ENCODE measurements around the gene BTBD9.

The BTBD9 gene

GRCh38 chr6:38176797-38177751, 462.7 kb downstream of the BTBD9 start:
- DNase-seq (ENCODE audit: low spot score) = no peak

GRCh38 chr6:38175786-38176185, 463.9 kb downstream of the BTBD9 start:
- no peak for DNase-seq (ENCODE audit: low spot score)

DNA sequence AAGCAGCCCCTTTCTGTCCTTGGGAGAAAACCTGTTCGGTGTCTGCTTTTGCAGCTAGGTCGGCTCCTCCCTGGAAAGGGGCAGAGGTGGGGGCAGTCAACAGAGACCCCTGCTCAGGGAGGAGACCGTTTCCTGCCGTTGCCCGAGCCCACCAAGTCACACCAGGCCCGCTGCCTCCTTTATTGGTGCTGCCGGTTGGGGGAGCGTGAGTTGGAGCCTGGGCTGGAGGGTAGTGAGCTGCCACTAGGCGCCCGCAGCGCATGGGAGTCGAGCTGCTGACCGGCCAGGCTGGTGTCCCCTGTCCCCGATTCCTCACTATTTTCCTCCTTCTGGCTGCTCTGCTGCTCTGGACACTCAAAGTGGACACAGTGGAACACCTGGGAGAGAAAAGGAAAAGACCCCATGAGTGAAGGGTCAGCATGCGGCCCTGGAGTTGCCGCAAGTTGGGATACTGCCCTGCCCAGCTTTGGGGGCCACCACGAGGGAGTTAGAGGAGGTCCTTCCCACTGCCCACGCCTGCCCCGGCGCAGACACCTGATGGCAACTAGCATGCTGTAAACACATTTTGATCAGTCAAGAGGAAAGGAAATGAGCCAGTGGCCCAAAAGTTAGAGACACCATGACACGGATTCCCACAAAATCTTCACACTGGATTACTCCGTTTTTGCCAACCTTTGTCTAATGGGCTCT, 464.8 kb downstream of the BTBD9 start:
- DNase-seq (ENCODE audit: low spot score) = no peak

DNA sequence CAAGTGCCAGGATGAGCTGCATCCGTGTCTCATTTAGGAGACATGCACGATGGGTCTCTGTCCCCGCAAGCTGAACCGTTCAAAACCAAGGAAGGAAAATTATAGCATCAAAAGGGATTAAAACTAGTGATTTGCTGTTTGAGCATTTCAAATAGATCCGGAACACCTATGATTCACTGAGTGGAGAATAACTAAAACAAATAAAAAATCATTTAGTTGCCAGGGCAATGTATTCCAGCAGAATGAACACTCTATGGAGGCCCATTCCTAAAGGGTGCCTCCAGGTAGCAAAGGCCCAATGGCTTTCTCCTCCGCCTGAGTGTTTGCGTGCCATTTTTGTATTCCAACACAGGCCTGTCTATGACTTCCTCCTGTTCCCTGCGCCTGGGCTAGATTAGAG, 465.4 kb downstream of the BTBD9 start:
- no peak for DNase-seq (ENCODE audit: low spot score)

- no peak for DNase-seq (ENCODE audit: low spot score)
Observed at GRCh38 chr6:38173909-38174308, 465.8 kb downstream of the BTBD9 start.

DNA sequence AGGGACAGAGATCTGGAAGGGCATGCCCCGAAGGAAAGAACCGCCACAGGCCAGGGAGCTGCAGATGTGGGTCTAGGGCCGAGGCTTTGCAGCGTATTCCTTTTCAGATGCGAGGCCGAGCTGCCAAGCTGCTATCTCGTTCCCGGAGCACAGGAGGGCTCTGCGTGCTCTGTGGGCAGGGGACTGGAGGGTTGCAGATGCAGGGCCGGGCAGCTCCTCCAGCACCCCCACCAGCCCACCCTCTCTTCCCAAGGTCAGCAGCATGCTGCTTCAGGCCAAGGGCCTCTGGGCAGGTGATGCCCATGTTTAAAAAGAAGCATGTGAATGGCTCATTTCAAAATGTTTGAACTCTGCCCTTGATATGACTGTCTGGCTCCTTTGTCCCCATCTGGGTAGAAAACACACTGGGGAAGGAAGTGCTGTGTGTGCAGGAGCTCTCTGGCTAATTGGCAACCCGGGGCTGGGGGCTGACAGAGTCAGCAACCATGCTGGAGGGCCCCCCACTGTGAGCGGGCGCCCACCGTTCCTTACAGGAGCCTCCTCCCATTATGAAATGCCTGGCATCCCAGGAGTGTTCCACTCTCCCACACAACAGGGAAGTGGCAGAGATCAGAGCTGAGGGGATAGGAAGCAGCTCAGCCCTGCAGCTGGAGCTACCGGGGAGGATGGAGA, 466.9 kb downstream of the BTBD9 start:
- no peak for DNase-seq (ENCODE audit: low spot score)

DNA sequence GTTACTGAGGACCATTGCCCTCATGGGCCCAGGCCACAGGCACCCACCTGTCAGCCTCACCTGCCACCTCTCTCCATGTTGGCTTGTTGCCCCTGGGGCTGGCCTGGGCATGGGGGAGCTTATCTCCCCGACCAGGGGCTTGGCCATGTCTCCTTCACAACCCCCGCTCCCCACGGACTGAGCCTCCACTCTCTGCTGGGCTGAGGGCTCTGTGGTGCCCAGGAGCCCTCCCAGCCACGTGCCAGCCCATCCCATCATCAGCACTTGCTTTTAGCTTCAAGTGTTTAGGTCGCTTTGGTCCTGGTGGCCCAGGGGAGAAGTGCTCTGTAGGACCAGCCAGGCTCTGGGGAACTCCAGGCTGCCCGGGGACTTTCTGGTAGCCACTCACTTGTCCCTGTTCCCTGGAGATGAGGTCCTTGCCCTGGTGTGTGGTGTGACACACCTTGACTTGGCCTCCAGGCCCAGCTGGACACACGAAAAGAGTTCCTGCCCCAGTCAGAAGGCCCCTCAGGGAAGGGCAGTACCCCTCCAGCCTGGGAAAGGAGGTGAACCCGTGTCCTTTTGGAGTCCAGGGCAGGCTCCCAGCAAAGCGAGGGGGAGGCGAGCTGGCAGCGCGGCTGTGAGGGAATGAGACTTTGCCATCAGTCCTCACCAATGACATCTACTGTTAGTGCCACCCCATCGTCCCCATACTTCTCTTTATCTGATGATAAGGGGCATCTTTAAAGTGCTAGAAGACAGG, 467.6 kb downstream of the BTBD9 start:
- DNase-seq (ENCODE audit: low spot score) = no peak

- DNase-seq (ENCODE audit: low spot score) = no peak
Observed at GRCh38 chr6:38170666-38171355, 468.9 kb downstream of the BTBD9 start.

GRCh38 chr6:38169977-38170526, 469.7 kb downstream of the BTBD9 start:
- no peak for DNase-seq (ENCODE audit: low spot score)

GRCh38 chr6:38169221-38169976, 470.3 kb downstream of the BTBD9 start:
- DNase-seq (ENCODE audit: low spot score) = no peak

GRCh38 chr6:38168699-38169098, 471.0 kb downstream of the BTBD9 start:
- DNase-seq (ENCODE audit: low spot score) = no peak

- no peak for DNase-seq (ENCODE audit: low spot score)
Observed at GRCh38 chr6:38168126-38168525, 471.6 kb downstream of the BTBD9 start.

- DNase-seq (ENCODE audit: low spot score) = no peak
Observed at GRCh38 chr6:38167598-38167997, 472.1 kb downstream of the BTBD9 start.

DNA sequence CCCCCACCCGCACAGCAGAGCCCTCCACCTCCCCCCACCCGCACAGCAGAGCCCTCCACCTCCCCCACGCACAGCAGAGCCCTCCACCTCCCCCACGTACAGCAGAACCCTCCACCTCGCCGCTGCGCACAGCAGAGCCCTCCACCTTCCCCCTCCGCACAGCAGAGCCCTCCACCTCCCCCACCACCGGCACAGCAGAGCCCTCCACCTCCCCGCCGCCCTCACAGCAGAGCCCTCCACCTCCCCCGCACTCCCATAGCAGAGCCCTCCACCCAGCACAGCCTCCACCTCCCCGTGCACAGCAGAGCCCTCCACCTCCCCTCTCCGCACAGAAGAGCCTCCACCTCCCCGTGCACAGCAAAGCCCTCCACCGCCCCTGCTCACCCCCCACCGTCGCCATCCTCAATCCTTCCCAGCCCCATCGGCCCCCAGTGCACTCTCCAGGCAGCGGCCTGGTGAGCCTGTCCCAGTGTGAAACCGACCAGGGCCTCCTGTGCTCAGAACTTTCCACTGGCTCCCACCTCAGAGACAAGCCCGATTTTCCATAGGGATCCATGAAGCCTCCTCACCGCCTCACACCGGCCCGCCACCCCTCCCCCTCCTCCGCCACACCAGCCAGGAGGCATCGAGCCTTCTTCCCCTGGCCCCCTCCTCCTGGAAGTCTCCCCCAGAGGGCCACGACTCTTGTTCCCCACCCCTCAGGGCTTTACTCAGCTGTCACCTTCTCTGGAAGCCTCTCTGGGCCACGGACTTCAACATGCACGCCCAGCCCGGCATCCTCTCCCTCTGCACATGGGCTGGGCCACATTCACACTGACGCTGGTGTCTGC, 473.1 kb downstream of the BTBD9 start:
- DNase-seq (ENCODE audit: low spot score) = no peak

DNA sequence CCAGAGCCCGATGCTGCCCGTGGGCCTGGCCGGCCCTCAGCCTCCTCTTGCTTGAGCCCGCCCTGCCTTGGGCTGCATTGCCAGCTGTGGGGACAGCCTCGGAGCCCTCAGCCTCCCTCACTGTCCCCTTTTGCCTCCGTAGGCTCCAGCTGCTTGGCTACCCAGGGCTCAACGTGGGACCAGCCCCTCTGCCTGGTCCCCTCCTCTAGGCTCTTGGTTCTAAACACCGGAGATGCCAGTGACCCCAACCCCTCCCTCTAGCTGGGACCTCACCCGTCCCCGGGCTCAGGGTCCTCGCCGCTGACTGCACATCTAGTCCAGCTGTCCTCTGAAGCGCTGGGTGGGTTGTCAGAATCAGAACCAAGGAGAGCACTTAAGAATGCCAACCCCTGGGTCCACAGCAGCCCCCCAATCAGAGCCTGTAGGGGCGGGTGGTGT, 475.0 kb downstream of the BTBD9 start:
- DNase-seq (ENCODE audit: low spot score) = no peak

DNA sequence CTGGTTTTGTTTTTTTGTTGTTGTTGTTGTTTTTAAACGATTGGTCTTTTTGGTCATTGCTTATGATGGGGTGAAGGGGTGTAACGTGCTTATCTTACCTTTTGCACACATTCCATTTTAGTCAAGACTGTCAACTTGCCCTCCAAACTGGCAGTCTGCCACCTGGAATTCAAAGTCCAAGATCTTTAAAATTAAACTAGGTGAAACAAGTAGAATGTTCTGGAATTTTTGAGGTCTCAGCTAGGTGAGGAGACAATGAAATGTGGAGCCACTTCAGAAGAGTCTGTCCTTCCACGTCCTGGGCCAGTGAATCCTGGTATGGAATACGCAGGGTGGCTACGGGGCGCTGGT, 475.6 kb downstream of the BTBD9 start:
- no peak for DNase-seq (ENCODE audit: low spot score)

- no peak for DNase-seq (ENCODE audit: low spot score)
Observed at GRCh38 chr6:38163186-38164130, 476.3 kb downstream of the BTBD9 start.

GRCh38 chr6:38162493-38163185, 477.1 kb downstream of the BTBD9 start:
- DNase-seq (ENCODE audit: low spot score) = no peak
